Endometrial microvascular endothelial cells (primary cell): Measurements from ENCODE around the gene COPS3. TPM values are rescaled to one million over a fixed set of nuclear protein-coding genes. Genes with fewer than 3 reads are reported as not detected.
"Not testable (repeated sequence)": the region's sequence is repeated elsewhere in the genome, so short reads cannot be mapped to it uniquely, and the experiment has no call there.

Experiments
- in situ Hi-C: cut with HindIII; loops from 2 replicates; pipeline ENCODE4 v1.10.0; 2017; ENCODE audit warnings: low sequenced_read_pairs, low pct_unique_long_range_greater_than_20kb; ENCODE audit errors: inconsistent ontology term
- total RNA-seq: library from RNA; depleted of rRNA; stranded (reverse); fragments of >200 nt; gene quantifications from one replicate; pipeline ENCODE4 v1.2.3, GENCODE V29; 2015; ENCODE audit errors: inconsistent ontology term

Gene COPS3
- total RNA-seq, 1 donor from 2014 or later = 129 TPM

DNA sequence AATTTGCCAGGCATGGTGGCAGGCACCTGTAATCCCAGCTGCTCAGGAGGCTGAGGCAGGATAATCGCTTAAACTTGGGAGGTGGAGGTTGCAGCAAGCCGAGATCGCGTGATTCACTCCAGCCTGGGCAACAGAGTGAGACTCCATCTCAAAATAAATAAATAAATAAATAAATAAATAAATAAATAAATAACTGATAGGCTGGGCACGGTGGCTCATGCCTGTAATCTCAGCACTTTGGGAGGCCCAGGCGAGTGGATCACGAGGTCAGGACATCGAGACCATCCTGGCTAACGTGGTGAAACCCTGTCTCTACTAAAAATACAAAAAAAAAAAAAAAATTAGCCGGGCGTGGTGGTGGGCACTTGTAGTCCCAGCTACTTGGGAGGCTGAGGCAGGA, 25.4 kb downstream of the COPS3 start:
- in situ Hi-C loops = not testable (repeated sequence)

DNA sequence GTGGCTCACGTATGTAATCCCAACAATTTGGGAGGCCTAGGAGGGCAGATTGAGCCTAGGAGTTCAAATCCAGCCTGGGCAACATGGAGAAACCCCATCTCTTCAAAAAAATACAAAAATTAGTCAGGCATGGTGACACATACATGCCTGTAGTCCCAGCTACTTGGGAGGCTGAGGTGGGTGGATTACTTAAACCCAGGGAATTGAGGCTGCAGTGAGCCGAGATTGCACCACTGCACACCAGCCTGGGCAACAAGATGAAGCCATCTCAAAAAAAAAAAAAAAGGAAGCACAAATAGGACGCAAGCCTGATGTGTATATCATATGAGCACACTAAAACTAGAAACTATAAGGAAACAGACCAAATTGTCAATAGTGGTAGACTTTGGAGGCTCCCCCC, 27.0 kb downstream of the COPS3 start:
- in situ Hi-C loops = no loop called here

DNA sequence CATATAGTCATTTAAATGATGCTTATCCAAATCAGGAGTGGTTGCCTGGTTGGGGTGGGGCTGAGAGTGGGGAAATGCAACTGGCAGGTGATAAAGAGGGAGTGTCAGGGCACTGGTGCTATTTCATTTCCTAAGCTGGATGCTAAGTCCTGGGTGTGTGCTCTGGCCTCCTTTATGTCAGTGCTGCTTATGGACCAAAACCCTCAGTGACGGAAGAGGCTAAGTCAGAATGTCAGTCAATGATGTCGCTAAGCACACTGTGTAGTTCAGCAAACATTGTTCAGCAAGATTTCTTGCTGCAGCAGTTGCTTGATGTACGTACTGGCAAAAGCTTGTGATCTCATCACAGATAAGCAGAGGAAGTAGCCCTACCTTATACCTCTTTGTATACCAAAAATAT, 27.6 kb downstream of the COPS3 start:
- in situ Hi-C loops = no loop called here

DNA sequence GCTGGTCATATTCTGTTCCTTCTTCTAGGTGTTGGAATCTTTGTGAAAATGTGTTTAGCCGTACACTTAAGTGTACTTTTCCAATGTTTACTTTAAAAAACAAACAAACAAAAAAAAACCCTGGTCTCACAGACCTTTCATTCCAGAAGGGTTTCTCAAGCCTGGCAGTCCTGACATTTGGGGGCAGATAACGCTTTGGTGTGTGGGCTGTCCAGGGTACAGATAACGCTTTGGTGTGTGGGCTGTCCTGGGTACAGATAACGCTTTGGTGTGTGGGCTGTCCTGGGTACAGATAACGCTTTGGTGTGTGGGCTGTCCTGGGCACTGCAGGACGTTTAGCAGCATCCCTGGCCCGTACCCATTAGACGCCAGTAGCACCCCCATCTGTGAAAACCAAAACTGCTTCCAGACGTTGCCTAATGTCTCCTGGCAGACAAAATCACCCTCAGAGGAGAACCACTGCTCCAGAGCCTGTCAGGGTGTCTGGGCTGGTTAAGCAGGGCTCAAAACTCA, 28.8 kb downstream of the COPS3 start:
- in situ Hi-C loops = no loop called here

DNA sequence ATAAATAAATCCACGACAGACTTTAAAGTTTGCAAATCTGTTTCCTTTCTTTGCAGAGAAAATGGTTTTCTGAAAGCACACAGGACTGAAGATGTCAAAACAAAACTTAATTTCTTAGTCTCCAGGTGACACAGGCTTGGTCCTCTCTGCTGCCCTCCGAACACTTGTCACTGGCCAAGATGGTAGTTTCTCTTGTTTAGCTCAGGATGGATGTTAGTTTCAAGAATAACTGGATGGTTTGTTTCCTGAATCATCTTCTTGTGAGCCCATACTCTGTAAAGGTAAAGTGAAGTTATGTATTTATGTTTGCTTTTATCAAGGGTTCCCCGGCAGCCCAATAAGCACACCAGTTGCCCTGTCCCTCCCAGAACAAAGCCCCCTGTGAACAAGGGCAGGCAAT, 34.2 kb downstream of the COPS3 start:
- in situ Hi-C loops = no loop called here

DNA sequence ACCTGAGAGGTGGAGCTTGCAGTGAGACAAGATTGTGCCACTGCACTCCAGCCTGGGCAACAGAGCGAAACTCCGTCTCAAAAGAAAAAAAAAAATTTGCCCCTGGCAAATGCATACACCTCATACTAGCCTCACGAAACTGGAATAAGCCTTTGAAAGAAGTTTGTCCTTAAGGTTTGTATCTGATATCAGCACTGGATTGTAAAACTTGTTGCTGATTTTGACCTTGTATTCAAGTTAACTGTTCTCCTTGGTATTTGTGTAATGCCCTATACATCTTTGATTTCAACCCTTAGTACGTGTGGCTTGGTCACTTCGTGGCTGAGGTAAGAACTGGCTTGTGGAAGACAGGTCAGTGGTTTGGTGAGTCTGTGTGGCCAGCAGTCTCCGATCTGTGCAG, 37.9 kb downstream of the COPS3 start:
- in situ Hi-C loops = no loop called here

DNA sequence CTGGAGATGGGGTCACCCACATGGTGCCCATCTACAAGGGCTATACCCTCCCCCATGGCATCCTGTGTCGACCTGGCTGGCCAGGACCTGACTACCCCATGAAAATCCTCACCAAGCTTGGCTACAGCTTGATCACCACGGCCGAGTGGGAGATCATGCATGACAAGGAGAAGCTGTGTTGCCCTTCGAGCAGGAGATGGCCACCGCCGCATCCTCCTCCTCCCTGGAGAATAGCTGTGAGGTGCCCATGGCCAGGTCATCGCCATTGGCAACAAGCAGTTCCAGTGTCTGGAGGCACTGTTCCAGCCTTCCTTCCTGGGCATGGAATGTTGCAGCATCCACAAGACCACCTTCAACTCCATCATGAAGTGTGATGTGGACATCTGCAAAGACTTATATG, 38.8 kb downstream of the COPS3 start:
- in situ Hi-C loops = no loop called here

DNA sequence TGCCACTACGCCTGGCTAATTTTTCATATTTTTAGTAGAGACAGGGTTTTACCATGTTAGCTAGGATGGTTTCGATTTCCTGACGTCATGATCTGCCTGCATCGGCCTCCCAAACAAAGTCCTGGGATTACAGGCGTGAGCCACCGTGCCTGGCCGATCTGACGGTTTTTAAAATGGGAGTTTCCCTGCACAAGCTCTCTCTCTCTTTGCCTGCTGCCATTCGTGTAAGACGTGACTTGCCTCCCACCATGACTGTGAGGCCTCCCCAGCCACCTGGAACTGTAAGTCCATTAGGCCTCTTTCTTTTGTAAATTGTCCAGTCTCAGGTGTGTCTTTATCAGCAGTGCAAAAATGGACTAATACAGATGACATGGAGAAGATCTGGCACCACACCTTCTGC, 39.4 kb downstream of the COPS3 start:
- in situ Hi-C loops = no loop called here

DNA sequence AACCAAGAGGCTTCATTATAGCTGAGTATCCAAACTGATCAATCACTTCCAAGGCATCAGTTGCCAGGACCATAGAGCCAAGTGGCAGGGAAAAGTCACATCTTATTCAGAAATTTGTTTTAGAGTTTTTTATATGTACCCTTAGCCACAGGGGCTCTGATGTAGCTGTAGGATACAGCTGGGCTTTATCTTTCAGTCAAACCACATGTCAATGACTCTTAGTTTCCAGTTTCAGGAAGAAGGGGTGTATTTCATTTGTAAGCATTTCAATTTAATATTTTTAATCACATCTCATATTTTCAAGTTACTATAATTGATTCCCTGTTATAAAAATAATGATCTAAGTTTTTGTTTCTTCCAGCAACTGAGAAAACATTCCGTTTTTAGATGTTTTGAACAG, 41.2 kb downstream of the COPS3 start:
- in situ Hi-C loops = no loop called here

DNA sequence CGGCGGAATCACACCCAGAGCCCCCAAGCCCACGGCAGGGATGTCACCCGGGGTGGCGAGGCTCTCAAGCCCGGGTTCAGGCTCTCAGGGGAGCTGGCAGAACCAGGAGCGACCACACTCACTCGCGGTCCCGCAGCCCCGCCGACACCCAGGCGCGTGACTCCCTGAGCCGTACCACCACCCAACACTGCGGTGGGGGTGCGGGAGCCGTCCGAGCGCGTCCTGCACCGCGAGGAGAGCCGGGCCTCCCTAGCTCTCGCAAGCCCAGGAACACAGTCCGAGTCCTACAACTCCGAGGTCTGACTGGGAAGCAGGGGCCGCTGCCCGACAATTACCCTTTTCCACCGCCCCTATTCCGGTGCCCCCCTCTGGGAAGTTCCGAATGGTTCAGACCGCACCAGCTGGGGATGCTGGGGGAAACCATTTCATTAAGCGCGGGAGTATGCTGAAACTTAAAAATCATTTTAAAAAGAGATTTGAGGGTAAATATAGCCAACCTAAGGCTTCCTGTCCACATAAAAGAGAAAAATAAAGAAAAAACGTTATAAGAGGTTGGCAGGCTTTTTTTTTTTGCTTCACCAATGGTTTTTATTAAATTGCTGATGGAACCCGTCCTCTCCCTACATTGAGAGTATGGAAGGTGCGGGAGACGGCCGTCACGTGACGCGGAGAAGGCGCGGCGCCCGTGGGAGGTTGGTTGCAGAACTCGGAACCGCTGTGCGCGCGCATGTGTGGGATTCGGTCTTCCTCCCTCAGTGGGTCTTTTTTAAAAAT, 43.8 kb downstream of the COPS3 start, which contains the start of gene FLCN:
Gene FLCN, minus strand, starts transcription at position 143 of the 774 bp plus-strand sequence. CDS start 9,031 bp downstream, outside the sequence.
- in situ Hi-C loops = no loop called here

DNA sequence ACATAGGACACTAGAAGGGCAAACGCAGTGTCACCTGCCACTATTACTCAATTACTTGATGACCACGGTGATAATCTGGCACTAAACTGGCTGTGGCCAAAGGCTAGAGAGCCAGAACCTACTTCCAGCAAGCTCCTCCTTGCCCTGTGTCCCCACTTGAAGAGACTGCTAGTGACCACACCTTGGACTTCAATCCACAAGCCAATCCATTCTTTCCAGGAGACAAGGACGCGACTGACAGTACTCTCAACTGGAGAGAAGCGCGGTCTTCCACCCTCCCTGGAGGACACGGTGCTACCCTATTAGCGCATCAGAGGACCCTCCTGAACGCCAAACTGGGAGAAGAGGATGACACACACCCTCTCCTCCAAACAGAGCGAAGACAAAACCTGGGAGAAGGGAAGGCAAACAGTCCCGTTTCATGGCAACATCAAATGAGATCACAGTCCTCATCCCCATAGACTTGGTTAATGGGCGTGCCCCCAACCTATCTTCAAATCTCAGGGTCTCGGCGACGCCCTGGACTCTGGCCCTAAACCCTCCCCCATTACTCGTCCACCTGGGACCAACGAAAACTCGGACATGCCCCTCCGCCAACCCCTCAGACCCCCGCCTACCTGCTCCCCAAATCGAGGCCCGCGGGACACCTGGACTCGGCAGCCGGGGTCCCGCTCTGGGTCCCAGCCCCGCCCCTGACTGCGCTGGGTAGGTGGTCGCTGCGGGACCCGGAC, 44.6 kb downstream of the COPS3 start:
- in situ Hi-C loops = no loop called here

DNA sequence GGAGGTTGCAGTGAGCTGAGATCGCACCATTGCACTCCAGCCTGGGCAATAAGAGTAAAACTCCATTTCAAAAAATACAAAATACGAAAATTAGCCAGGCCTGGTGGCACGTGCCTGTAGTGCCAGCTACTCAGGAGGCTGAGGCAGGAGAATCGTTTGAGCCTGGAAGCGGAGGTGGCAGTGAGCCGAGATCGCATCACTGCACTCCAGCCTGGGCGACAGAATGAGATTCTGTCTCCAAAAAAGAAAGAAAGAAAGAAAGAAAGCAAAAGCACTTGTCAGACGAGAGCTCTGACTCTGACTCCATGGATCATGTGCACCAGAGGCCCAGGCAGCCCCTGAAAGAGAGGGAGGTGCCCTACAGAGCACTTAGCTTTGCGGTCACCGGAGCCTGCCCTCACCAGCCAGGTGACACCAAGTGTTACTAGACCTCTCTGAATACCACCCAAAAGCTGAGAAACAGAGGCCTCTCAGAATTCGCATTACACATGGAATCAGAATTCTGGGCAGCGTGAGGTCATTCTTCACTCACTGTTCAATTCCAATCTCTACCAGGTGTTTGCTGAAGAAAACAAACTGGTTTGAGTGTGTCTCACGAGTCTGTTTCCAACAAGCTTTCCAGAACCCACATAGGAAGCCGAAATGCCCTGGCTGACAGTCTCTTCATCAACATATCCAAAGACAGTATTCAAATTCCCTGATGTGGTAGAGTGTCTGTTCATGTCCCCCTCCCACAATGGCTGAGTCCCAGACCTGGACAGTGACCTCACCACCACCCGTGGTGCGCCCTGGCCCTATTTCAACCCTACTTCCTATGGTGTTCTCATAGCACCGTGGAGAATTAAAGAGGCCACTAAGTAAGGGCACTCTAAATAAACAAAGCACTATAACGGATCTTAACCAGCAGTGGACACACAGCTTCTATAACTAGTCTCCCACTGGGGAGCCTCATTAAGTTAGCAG, 45.6 kb downstream of the COPS3 start:
- in situ Hi-C loops = no loop called here

DNA sequence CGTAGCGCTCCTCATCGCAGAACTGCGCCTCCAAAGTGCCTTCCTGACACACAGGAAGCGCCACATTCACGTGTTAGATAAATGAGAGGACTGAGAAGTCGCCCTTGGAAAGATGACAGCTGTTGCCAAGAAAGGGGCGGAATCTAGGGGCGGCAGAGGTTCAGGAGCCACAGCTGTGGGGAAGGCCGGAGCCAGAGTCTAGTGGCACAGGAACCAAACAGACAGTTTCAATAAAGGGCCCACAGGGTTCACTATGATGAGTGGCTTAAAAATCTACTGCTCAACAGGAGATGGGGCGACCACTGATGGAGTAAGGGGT, 48.8 kb downstream of the COPS3 start:
- in situ Hi-C loops = no loop called here

DNA sequence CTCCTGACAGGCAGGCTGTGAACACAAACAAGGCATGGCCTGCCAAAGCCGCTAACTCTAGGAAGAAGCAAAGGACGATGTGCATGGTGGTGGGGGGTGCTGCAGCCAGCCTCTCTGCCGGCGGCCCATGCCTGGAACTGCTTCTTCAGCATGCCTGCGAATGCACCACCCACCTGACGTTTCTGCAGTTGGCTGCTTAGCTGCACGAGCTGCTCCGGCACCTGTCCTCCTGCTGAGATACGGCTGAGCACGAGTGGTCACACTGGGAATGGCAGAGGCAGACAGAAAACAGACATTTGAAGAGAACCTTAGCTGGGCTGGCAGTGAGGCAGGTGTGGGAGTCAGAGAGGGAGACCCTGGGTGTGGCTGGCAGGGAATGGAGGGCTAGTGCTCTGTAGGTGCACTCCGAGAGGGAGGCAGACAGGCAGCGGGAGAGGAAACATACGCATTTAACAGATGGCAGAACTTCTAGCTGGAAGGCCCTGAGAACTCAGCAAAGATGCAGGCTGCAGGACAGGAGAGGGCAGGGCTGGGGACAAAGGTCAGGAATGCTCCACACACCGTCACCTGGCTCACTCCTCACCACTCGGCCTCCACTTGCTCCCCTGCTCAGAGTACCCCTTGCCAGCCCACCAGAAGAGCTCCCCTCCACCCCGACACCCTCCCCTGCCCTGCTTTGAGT, 49.3 kb downstream of the COPS3 start:
- in situ Hi-C loops = no loop called here

DNA sequence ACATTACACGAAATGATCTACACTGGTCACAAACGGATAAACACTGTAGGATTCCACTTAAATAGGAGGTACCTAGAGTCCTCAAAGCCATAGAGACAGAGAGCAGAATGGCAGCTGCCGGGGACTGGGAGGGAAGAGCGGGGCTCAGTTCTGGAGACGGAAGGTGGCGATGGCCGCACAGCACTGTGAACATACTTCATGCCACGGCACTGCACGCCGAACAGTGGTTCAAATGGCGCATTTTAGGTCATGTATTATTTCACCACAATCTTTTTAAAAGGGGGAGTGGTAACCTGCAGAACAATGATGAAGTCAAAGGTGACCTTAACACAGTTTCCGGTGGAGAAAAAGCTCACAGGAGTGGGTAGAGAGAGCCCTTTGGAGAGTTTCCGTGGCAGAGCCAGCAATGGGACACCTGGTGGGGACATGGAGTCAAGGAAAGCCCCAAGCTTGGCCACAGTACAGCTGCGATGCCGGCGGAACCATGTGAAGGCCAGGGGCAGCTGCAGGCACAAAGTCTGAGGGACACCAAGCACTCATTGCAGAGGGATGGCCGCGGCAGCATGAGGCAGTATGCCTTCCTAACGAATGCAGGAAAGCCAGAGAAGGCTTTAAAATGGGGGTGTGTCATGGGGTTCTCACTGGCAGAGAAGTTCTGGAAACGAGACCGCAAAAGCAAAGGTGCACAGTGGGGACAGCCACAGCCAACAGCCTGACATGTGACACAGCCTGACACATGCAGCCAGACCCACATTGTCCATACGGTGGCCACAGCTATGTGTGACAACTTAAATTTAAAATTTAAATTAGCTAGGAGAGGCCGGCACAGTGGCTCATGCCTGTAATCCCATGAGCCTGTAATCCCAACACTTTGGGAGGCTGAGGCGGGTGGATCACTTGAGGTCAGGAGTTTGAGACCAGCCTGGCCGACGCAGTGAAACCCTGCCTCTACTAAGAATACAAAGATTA, 51.3 kb downstream of the COPS3 start:
- in situ Hi-C loops = no loop called here

DNA sequence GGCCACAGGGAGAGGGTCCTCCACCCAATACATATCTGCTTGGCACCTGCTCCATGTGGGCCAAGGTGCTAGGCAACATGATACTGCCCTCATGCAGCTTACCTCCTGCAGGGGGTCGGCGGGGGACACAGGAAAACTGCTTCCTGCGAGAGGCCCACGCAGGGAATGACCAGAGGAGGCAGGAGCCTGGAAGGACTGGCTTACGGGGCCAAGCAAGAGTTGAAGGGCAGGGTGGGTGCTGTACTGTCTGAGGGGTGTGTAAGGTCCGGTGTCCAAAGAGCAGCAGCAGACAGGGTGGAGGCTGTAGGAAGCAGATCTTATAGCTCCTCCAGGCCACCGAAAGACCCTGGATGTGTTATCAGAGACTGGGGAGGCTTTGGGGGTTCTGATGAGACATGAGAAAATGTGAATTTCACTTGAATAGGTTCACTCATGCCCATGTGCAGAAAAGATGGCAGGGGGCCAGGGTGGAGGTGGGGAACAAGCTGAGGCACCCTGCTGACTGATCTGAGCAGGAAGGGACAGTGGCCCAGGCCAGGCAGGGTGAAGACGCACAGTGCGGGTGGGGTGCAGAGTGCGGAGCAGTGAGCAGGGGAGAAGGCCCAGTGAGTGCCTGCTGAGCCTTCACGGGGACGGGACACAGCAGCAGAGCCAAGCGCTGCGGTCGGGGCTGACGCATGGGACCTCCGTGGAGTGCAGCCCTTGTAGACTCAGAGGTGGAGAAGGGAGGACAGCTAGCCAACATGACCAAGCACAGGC, 52.3 kb downstream of the COPS3 start:
- in situ Hi-C loops = no loop called here
